Esophagus (tissue), 2 donors: ENCODE data around the gene ZDHHC14. TPM values are rescaled to one million over a fixed set of nuclear protein-coding genes. Genes with fewer than 3 reads are reported as not detected.

Experiments
- H3K27ac ChIP-seq, 2 donors: one replicate each; pipeline ENCODE4 v1.5.1; 2013; ENCODE audit warnings: low read depth in 2 of 2, mild to moderate bottlenecking in 2 of 2, inconsistent platforms in 1 of 2, low read length in 1 of 2, moderate library complexity in 1 of 2
- H3K27me3 ChIP-seq, 2 donors: one replicate each; pipeline ENCODE4 v1.6.1; 2013; ENCODE audit warnings: low read length in 2 of 2, control low read depth in 1 of 2, mild to moderate bottlenecking in 1 of 2; ENCODE audit not compliant: insufficient read depth in 2 of 2, control insufficient read depth in 1 of 2
- H3K36me3 ChIP-seq, 2 donors: one replicate each; pipeline ENCODE4 v1.6.1; 2013; ENCODE audit warnings: low read length in 1 of 2; ENCODE audit not compliant: control insufficient read depth in 2 of 2, insufficient read depth in 2 of 2
- H3K4me1 ChIP-seq, 2 donors: one replicate each; pipeline ENCODE4 v1.6.1; 2013; ENCODE audit warnings: low read length in 1 of 2; ENCODE audit not compliant: control insufficient read depth in 2 of 2, insufficient read depth in 2 of 2
- H3K4me3 ChIP-seq, 2 donors: one replicate each; pipeline ENCODE4 v1.5.1; 2013; ENCODE audit warnings: low read length in 2 of 2, mild to moderate bottlenecking in 2 of 2, low read depth in 1 of 2, moderate library complexity in 1 of 2
- H3K9me3 ChIP-seq, 2 donors: one replicate each; pipeline ENCODE4 v1.6.1; 2013; ENCODE audit warnings: mild to moderate bottlenecking in 2 of 2, low read depth in 1 of 2, low read length in 1 of 2, moderate library complexity in 1 of 2; ENCODE audit not compliant: control insufficient read depth in 2 of 2, insufficient read depth in 1 of 2
- WGBS, 2 donors: extraction: QIAGEN DNeasy Blood & Tissue Kit; methylation state at CpG; one replicate each; pipeline ENCODE4 v1.1.7; 2013; 5-methylcytosine and 5-hydroxymethylcytosine counted together
- polyA plus RNA-seq, 2 donors: library from polyadenylated mRNA; stranded (reverse); fragments of 200-250 nt; gene quantifications; one replicate each; pipeline ENCODE4 v1.2.3, GENCODE V29; 2013
- donor health status: healthy with polysubstance abuse.
- donor health status: Bipolar disorder and iron deficiency.

Gene ZDHHC14
- polyA plus RNA-seq, 2 donors, result 2.9 to 3.7 TPM

DNA sequence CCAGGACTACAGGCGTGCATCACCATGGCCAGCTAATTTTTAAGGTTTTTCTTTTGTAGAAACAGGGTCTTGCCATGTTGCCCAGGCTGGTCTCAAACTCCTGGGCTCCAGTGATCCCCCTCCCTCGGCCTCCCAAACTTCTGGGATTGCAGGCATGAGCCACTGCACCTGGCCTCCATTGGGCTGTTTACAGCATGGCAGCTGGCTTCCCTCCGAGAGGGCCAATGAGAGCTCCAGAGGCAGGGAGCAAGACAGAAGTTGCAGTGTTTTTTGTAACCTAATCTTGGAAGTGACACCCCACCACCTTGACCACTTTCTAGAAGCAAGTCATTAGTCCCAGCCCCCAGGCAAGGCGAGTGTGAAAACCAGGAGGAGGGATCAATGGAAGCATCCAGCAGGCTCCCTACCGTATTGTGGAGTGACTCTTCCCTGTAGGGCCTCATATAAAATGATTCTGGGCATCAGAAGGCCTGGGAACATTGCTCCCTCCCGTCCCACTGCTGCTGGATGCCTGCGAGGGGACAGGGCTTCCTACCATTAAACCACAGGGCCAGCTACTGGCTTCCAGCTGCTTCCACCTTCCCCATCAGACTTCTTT is 144.4 kb downstream of the ZDHHC14 start:
- WGBS, 2 donors, result 90 to 94% methylated on average over 7 of the region's 7 CpGs
- Histone ChIP-seq H3K9me3 (no peaks in the 10 kb centered on the region), H3K36me3 (no peaks in the 10 kb centered on the region), H3K4me3 (no peak overlapping the region), H3K27me3 (no peaks in the 10 kb centered on the region), H3K27ac (no peak overlapping the region), H3K4me1 (peaks cover 0 to 2% of the 10 kb centered on the region in 2 donors)

DNA sequence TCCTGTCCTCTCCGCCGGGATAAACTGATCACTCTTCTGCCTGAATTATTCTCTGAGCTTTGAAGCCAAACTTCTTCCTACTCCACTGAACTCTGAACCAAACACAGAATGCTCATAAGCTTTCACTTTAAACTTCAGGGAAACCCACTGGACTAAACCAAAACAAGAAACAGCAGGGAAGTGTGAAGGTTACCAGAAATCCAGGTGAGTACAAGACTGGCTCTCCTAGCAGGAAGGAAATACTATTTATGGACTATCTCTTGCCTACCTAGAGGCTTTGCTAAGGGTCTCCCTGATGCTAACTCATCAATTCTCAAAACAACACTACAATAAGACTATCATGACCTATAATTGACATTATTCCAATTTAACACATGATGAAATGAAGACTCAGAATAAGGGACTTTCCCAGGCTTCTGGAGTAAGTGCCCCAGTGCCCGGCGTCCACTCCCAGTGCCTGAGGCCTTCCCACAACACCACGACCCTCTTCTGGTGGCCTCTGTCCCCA is 145.0 kb downstream of the ZDHHC14 start:
- no peak overlapping the region for H3K27ac ChIP-seq
- no peak overlapping the region for H3K4me3 ChIP-seq
- WGBS, 2 donors, result 84% methylated on average over 5 of the region's 5 CpGs
- no peaks in the 10 kb centered on the region for H3K36me3 ChIP-seq
- H3K27me3 ChIP-seq, result no peaks in the 10 kb centered on the region
- peaks cover 0 to 2% of the 10 kb centered on the region in 2 donors for H3K4me1 ChIP-seq
- no peaks in the 10 kb centered on the region for H3K9me3 ChIP-seq

DNA sequence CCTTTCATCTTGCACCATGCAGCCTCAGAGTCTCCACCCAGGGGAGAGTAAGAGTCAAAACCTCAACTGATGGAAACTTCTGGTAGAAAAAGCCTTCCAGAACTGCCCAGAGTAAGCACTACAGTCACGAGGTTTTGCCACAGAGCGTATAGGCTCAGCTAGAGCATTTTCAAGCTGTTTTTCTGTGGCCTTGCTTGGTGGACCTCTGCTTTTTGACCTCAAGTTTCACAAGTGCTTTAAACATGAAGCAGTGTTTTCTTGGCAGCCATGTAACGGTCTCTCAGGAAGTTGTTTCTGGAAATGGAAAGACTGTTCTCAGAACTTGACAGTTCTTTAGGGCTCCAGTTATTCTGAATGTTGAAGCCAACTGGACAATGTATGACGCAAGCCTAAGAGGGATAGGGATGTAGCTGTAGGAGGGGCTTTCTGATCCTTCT is 146.5 kb downstream of the ZDHHC14 start:
- H3K27me3 ChIP-seq, result no peaks in the 10 kb centered on the region
- no peak overlapping the region for H3K4me3 ChIP-seq
- H3K4me1 ChIP-seq, result peaks cover 2 to 5% of the 10 kb centered on the region in 2 donors
- no peaks in the 10 kb centered on the region for H3K36me3 ChIP-seq
- no peak overlapping the region for H3K27ac ChIP-seq
- no peaks in the 10 kb centered on the region for H3K9me3 ChIP-seq
- WGBS, 2 donors, result 56 to 74% methylated on average over 4 of the region's 4 CpGs

DNA sequence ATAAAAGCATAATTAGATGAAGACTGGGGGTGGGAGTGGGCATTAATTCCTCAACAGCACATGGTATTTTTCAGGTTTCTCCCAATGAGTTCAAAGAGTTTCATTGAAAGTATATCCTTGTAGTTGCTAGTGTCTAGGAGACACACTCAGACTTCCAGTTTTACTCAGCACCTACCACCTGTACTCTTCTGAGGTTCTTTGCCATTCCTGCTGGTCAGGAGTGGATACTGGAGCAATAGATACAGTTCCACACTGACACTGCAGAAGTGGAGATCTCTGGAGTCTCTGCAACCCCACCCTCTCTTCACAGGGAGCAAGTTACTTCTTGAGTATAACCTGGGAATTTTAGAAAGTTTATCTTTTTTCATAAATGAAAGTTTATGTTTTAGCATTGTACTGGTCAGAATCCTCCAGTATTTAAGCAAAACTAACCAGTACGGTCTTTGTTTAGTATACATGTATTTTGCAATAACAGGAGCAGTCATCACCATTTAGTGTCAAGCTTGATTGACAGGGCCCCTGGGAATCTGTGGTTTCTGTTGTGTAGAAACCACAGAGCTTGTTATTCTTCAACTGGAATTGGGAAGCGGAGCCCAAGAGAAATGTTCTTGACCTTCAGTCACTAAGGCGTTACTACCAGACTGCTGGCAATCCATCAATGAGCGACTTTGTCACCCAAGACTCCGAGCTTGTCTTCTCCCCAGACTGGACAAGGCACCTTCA is 148.1 kb downstream of the ZDHHC14 start:
- 86 to 90% methylated on average over 5 of the region's 5 CpGs for WGBS, 2 donors
- Histone ChIP-seq H3K9me3 (no peaks in the 10 kb centered on the region), H3K27ac (no peak overlapping the region), H3K4me1 (peaks cover 5 to 6% of the 10 kb centered on the region in 2 donors), H3K27me3 (no peaks in the 10 kb centered on the region), H3K36me3 (no peaks in the 10 kb centered on the region), H3K4me3 (no peak overlapping the region)

DNA sequence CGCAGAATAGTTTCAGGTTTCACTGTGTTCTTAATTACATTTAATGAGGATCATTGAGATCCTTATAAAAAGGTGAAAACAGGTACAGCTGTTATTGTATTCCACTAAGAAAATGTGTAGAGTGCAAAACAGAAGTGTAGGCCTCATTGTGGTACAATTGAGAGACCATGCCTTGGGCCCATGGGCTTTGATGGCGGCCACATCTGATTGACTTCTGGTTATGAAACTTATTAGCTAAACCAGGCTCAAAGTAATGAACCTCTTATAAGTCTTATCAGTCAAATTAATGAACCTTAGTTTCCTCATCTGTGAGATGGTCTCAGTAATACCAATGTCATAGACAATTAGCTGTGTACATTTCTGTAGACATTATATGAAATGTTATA is 148.7 kb downstream of the ZDHHC14 start:
- H3K27me3 ChIP-seq, result no peaks in the 10 kb centered on the region
- H3K36me3 ChIP-seq, result no peaks in the 10 kb centered on the region
- WGBS, 2 donors, result 92 to 96% methylated on average over 2 of the region's 2 CpGs
- no peak overlapping the region for H3K27ac ChIP-seq
- H3K4me3 ChIP-seq, result no peak overlapping the region
- peaks cover 5 to 6% of the 10 kb centered on the region in 2 donors for H3K4me1 ChIP-seq
- no peaks in the 10 kb centered on the region for H3K9me3 ChIP-seq

DNA sequence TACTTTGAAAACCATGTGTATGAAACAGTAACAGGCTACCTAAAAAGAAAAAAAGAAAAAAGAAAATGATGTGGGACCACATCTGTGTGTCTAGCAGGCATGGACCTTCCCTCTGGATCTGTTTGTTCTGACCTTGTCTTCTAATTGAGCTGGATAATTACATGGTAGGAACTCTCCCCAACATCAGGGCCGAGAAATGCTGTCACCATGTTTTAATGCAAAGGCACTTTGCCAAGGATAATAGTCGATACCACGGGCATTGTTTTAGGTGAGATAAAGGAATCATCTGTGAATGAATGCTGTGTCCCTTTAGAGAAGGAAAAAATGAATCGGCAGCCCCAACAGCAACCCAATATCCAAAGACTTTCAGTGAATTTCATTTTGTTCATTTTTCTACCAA is 149.1 kb downstream of the ZDHHC14 start:
- Histone ChIP-seq H3K27me3 (no peaks in the 10 kb centered on the region), H3K4me3 (no peak overlapping the region), H3K9me3 (no peaks in the 10 kb centered on the region), H3K36me3 (no peaks in the 10 kb centered on the region), H3K4me1 (peaks cover 6 to 8% of the 10 kb centered on the region in 2 donors), H3K27ac (no peak overlapping the region)
- WGBS, 2 donors, result 80 to 83% methylated on average over 4 of the region's 4 CpGs

DNA sequence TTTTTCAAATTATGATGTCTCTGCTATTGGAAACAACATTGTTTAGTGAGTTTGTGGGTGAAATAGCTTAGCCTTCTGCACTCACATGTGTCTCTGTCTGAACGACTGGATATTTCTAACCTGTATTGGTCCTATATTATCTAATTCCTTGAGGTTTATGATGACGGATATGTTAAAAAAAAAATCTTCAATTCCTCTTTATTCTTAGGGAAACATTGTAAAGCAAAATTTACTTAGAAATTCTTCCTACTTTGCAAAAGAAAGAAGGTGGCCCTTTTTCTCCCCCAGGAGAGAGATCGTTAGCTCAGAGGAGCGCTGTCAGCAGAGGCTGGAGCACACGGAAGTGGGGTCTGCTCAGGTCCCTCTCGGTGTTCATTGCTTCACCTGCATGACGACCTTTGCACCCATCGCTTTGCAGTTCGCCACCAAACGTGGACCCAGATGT is 149.8 kb downstream of the ZDHHC14 start:
- peaks cover 5 to 8% of the 10 kb centered on the region in 2 donors for H3K4me1 ChIP-seq
- H3K27me3 ChIP-seq, result no peaks in the 10 kb centered on the region
- WGBS, 2 donors, result 80 to 93% methylated on average over 10 of the region's 10 CpGs
- H3K27ac ChIP-seq, result no peak overlapping the region
- H3K9me3 ChIP-seq, result no peaks in the 10 kb centered on the region
- H3K4me3 ChIP-seq, result no peak overlapping the region
- no peaks in the 10 kb centered on the region for H3K36me3 ChIP-seq

DNA sequence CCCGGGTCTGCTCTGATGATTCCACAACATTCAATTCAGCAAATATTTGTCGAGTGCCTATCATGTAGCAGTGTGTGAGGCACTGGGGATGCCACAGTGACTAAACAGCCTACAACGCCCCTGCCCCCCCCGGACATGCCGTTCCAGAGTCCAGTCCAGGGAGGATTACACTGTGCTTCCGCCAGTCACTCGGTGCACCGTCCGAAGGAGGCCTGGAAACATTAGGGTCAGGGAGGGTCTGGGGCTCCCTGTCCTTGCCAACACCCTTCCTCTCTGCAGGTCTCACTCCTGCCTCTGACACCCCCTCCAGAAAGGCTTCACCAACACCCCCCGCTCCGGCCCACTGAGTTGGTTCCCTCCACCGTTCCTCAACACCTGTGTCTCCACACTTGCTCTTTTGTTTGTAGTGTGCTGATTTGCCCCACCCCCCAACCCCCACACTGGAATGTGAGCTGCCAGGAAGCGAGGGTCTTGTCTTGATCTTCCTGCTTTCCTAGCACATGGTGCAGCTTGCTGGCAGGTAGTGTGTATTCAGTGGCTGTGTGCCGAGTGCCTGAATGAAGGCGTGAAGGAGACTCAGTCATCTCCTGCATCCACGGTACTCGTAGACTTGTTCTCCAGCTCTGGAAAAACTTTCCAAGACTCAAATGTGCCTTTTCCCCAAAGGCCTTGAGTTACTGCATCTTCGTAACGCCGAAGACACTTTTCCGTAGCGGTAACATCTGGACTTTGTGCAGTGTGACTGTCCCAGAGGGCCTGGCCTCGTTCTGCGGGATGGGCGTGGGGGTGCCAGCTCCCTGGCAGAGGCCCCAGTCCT is 150.4 kb downstream of the ZDHHC14 start:
- no peaks in the 10 kb centered on the region for H3K9me3 ChIP-seq
- 81 to 88% methylated on average over 25 of the region's 25 CpGs for WGBS, 2 donors
- no peaks in the 10 kb centered on the region for H3K27me3 ChIP-seq
- H3K4me3 ChIP-seq, result no peak overlapping the region
- no peak overlapping the region for H3K27ac ChIP-seq
- peaks cover 5 to 8% of the 10 kb centered on the region in 2 donors for H3K4me1 ChIP-seq
- no peaks in the 10 kb centered on the region for H3K36me3 ChIP-seq

DNA sequence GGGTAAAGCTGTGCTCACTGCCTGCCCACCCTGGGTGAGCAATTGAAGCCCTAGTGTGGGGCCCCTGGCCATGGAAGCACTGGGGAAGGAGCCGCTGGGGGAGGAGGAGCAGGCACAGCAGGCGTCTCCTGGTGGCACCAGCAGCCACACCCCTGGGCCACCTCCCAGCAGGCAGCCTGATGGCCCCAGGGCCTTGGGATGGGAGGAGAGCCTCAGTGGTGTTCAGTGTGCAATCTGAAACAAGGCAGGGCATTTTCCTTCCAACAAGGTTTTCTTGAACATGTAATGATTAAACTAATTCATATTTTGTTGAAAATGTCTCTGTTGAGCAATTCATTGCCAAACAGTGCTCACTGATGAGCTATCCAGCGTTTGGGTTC is 151.0 kb downstream of the ZDHHC14 start:
- peaks cover 5 to 8% of the 10 kb centered on the region in 2 donors for H3K4me1 ChIP-seq
- no peak overlapping the region for H3K27ac ChIP-seq
- WGBS, 2 donors, result 86 to 90% methylated on average over 3 of the region's 3 CpGs
- H3K4me3 ChIP-seq, result no peak overlapping the region
- no peaks in the 10 kb centered on the region for H3K36me3 ChIP-seq
- H3K27me3 ChIP-seq, result no peaks in the 10 kb centered on the region
- H3K9me3 ChIP-seq, result no peaks in the 10 kb centered on the region
